ENCODE measurements around the gene TSPAN1. TPM values are rescaled to one million over a fixed set of nuclear protein-coding genes. Genes with fewer than 3 reads are reported as not detected.

Gene TSPAN1
- total RNA-seq, 2 donors from 2014 or later = 0.66 to 5.2 TPM

- H3K36me3 ChIP-seq (replicated peaks in 1 of 2; ENCODE audit: insufficient read depth in 1 of 2, low read depth in 2 of 2) = no peaks in the 10 kb centered on the region
- 40 to 92% methylated on average over 1 of the region's 1 CpG for WGBS, 2 donors
- ATAC-seq (no peak), DNase-seq (no peak)
- H3K27me3 ChIP-seq = peaks cover 0 to 5% of the 10 kb centered on the region in 2 donors
- no peak overlapping the region for H3K4me3 ChIP-seq
- H3K27ac ChIP-seq = no peak overlapping the region
- H3K9me3 ChIP-seq = no peaks in the 10 kb centered on the region
- intact Hi-C loops (cut with DNase I) = no loop called here
- peaks cover 28% of the 10 kb centered on the region for H3K4me1 ChIP-seq
- TF ChIP-seq CTCF (IDR thresholded peaks at IDR 0.05) (no peak), POLR2A (IDR thresholded peaks at IDR 0.05) (no peak)
Observed at GRCh38 chr1:46168477-46168876, 6.4 kb upstream of the TSPAN1 start.

- intact Hi-C loops (cut with DNase I) = no loop called here
- DNase-seq (no peak), ATAC-seq (no peak)
- no peak overlapping the region for H3K27ac ChIP-seq
- H3K4me3 ChIP-seq = no peak overlapping the region
- no peaks in the 10 kb centered on the region for H3K9me3 ChIP-seq
- no peaks in the 10 kb centered on the region for H3K36me3 ChIP-seq (replicated peaks in 1 of 2; ENCODE audit: insufficient read depth in 1 of 2, low read depth in 2 of 2)
- TF ChIP-seq CTCF (IDR thresholded peaks at IDR 0.05) = no peak
- no peak for TF ChIP-seq POLR2A (IDR thresholded peaks at IDR 0.05)
- peaks cover 28% of the 10 kb centered on the region for H3K4me1 ChIP-seq
- 77 to 79% methylated on average over 3 of the region's 3 CpGs for WGBS, 2 donors
- H3K27me3 ChIP-seq = peaks cover 0 to 5% of the 10 kb centered on the region in 2 donors
Observed at GRCh38 chr1:46169811-46170454, 5.0 kb upstream of the TSPAN1 start.

- no peak for DNase-seq
- TF ChIP-seq POLR2A (IDR thresholded peaks at IDR 0.05) (no peak), CTCF (IDR thresholded peaks at IDR 0.05) (no peak)
Observed at GRCh38 chr1:46171351-46171750, 3.5 kb upstream of the TSPAN1 start.

GRCh38 chr1:46171871-46172270 lies 3.0 kb upstream of the TSPAN1 start:
- H3K27me3 ChIP-seq = peaks cover 0 to 4% of the 10 kb centered on the region in 2 donors
- peaks cover 25% of the 10 kb centered on the region for H3K4me1 ChIP-seq
- WGBS, 2 donors = 15% methylated on average over 6 of the region's 6 CpGs; no CpG with 5 or more reads in 1 of the 2 donors
- ATAC-seq = peak; percentile 55
- H3K27ac ChIP-seq = peak overlapping the region in 2 of 4 donors; percentile 49 to 51
- no peaks in the 10 kb centered on the region for H3K9me3 ChIP-seq
- intact Hi-C loops (cut with DNase I) = no loop called here
- TF ChIP-seq CTCF (IDR thresholded peaks at IDR 0.05) (no peak), POLR2A (IDR thresholded peaks at IDR 0.05) (no peak)
- H3K4me3 ChIP-seq = no peak overlapping the region
- peak; percentile 47 to 79 (median 67) for DNase-seq
- H3K36me3 ChIP-seq (replicated peaks in 1 of 2; ENCODE audit: insufficient read depth in 1 of 2, low read depth in 2 of 2) = no peaks in the 10 kb centered on the region

More at GRCh38 chr1:46171351-46171750, 3.5 kb upstream of the TSPAN1 start:
- Histone ChIP-seq H3K9me3 (no peaks in the 10 kb centered on the region), H3K27me3 (peaks cover 0 to 5% of the 10 kb centered on the region in 2 donors), H3K4me3 (no peak overlapping the region), H3K36me3 (replicated peaks in 1 of 2; ENCODE audit: insufficient read depth in 1 of 2, low read depth in 2 of 2) (no peaks in the 10 kb centered on the region), H3K4me1 (peaks cover 28% of the 10 kb centered on the region), H3K27ac (peak overlapping the region in 2 of 4 donors; percentile 49 to 51)
- 69 to 81% methylated on average over 8 of the region's 8 CpGs for WGBS, 2 donors
- ATAC-seq = no peak
- intact Hi-C loops (cut with DNase I) = no loop called here

GRCh38 chr1:46172321-46172720 lies 2.6 kb upstream of the TSPAN1 start:
- peak overlapping the region in 1 of 4 donors; percentile 51 for H3K27ac ChIP-seq
- no peaks in the 10 kb centered on the region for H3K27me3 ChIP-seq
- ATAC-seq (no peak), DNase-seq (no peak)
- H3K4me1 ChIP-seq = peaks cover 21% of the 10 kb centered on the region
- intact Hi-C loops (cut with DNase I) = no loop called here
- no peaks in the 10 kb centered on the region for H3K9me3 ChIP-seq
- WGBS, 2 donors = 75 to 78% methylated on average over 4 of the region's 4 CpGs
- no peaks in the 10 kb centered on the region for H3K36me3 ChIP-seq (replicated peaks in 1 of 2; ENCODE audit: insufficient read depth in 1 of 2, low read depth in 2 of 2)
- no peak overlapping the region for H3K4me3 ChIP-seq
- TF ChIP-seq CTCF (IDR thresholded peaks at IDR 0.05) (no peak), POLR2A (IDR thresholded peaks at IDR 0.05) (no peak)

All from body of pancreas (tissue), 4 donors.